GM18502 (cell line): Measurements from ENCODE around the gene TPD52L2.
"Not testable (repeated sequence)": the region's sequence is repeated elsewhere in the genome, so short reads cannot be mapped to it uniquely, and the experiment has no call there.

Source experiments
- ATAC-seq: cut with Tn5 transposase; IDR thresholded peaks from one replicate; pipeline ENCODE4 v1.9.1; 2021; ENCODE audit warnings: mild to moderate bottlenecking; ENCODE audit not compliant: unreplicated experiment, poor library complexity

The TPD52L2 gene

DNA sequence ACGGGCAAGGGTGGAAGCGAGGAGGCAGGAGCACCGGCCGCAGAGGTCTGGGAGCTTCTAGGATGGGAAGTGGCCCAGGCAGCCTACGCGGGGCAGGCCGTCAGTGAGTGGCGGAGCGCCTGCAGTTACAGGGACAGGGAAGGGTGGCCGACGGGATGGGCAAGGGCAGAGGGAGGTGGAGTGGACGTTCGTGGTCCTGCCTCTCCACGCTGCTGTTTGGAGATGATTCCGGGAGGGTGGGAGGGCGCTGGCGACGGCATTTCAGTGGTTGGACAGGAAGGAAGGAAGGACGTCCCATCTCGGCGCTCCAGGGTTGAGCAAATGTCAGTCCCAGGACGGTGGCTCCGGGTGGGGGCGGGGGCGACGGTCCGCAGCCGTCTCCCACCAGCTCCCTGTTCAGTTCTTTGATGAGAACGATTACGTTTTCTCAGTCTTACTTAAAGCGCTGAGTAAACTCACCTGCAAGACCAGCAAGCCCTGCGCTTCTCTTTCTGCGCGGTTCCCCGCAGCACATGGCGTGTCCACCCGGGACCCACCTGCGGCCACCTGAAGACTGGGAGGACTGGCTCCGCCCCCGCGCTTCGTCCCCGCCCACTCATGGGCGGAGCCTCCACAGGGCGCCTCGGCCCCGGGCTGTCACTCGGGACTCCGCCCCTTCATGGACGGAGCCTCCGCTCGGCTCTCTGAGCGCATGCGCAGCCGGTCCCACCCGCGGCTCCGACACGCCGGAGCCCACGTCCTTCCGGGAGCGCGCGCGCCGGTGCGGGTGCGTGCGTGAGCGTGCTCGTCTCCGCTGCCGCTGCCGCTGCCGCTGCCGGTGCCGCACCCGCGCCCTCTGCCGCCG, 29.5 kb downstream of the TPD52L2 start, which contains the start of gene DNAJC5:
DNAJC5 (plus strand) TSS at position 769 of the 844 bp plus-strand sequence. CDS start 33,220 bp downstream, outside the sequence.
- peak; percentile 80 for ATAC-seq

DNA sequence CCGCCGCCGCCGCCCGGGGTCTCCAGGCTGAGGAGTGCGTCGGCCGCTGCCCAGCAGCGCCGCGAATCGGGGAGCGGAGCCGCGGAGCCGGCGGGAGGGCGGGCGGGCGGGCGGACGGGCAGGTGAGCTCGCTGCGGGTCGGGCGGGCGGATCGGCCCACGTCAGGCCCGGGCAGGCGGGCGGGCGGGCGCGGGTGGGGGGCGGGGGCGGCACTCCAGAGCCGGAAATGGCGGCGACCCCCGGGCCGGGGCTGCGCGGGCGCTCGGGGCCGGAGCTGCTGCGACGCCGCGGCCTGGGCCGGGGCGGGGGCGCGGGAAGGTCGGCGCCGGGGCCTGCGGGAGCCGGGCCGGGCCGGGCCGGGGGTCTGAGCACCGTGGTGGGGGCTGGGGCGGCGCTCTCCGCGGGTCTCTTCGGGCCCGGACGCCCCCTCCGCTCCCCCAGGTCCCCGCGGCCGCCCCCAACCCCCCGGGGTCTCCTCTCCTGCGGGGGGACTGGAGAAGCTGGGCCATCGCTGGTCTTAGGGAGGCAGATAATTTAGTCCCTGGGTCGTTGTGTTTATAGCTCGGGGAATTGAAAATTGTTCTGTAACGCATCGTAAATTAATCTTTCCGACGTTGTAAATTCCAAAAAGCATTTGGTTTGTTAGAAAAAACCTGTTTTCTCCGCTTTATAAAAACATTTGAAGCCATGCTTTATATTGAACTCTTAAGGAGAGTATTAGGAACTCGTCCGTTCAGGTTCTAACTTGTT, 30.3 kb downstream of the TPD52L2 start:
- ATAC-seq, result no peak

DNA sequence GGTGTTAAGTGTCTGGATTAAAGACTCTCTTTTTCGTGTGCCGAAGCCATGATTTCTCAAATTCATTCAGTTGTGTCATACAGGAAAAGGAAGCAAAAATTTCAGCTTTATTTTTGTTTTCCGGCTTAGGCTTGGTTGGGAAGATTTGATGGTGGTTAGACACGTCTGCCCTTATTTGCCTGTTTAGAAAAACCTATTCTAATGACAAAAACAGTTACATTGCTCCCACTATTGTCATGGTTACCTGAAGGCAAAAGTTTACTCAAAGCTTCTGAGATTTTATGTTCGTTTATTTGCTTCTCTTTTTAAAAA, 30.8 kb downstream of the TPD52L2 start:
- no peak for ATAC-seq

DNA sequence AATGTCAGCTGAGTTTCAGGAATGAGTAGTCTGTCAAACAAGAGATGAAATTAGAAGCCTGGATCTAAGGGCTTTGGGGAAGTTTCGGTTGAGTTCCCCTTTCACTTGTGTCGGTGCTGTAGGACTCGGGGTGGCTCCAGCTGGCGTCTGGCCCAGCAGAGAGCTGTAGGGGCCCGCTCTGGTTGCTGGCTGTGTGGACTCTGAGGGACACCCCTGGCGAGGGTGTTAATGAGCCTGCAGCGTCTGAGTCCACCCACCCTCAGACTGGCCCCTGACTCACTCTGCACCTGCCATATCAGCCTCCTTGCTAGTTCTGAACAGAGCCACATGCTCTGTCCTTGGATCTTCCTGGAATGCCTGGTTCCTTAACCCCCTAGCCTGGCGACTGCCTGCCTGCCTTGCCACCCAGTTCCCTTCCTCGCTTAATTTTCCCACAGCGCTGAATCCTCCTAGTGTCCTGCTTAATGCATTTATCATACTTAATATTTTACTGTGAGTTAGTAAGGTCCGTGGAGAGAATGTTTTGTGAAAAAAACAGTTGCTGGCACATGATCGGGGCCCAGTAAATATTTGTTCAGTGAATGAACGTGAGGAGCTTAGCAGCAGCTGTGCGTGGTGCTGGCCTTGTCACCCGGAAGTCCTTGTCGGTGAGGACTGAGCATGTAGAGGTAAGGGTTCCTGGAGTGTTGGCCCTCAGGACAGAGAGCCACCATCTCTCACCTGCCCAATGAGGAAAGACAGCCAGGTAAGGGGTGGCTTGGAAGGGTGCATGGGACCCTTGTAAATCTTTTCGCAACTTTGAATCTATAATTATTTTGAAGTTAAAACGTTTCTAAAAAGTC, 31.4 kb downstream of the TPD52L2 start:
- peak; percentile 40 for ATAC-seq

GRCh38 chr20:63897978-63898561, 33.0 kb downstream of the TPD52L2 start:
- ATAC-seq, result no peak

DNA sequence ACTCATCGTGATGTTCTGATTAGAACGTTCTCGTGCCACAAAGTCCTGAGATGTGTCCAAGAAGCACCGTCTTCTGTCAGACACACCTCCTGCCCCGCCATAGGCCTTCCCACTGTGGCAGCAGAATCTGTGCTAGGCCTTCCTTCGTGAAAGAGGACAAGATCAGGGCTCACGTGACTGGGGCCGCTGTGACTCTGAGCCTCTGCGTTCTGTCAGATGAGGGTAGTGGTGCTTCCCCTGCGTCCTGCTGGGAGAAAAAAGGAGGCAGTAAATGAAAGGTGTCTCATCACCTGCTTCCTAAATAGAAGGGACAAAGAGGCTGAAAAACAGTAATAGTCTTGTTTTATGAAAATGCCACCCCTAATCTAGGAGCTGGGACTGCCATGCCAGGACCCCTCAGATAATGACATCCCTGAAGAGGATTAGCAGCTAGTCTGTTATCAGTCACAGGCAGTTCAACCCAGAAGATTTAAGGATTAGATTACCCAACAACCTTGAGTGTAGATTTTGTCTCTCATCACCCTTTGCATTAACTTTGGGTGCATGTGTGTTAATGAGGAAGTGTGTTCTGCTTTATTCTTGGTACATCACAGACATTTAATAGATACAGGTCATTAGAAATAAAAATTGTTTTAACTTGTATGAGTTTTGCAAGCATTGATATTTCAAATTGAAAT, 34.0 kb downstream of the TPD52L2 start:
- ATAC-seq, result no peak

GRCh38 chr20:63900413-63900812, 35.3 kb downstream of the TPD52L2 start:
- ATAC-seq, result no peak

GRCh38 chr20:63903796-63904561, 38.9 kb downstream of the TPD52L2 start:
- ATAC-seq, result no peak

- ATAC-seq, result no peak
Measured at GRCh38 chr20:63908008-63908682, 43.1 kb downstream of the TPD52L2 start.

- no peak for ATAC-seq
Measured at GRCh38 chr20:63911176-63911575, 46.1 kb downstream of the TPD52L2 start.

GRCh38 chr20:63913768-63914167, 48.7 kb downstream of the TPD52L2 start:
- no peak for ATAC-seq

- ATAC-seq, result no peak
Measured at GRCh38 chr20:63915471-63915870, 50.4 kb downstream of the TPD52L2 start.

DNA sequence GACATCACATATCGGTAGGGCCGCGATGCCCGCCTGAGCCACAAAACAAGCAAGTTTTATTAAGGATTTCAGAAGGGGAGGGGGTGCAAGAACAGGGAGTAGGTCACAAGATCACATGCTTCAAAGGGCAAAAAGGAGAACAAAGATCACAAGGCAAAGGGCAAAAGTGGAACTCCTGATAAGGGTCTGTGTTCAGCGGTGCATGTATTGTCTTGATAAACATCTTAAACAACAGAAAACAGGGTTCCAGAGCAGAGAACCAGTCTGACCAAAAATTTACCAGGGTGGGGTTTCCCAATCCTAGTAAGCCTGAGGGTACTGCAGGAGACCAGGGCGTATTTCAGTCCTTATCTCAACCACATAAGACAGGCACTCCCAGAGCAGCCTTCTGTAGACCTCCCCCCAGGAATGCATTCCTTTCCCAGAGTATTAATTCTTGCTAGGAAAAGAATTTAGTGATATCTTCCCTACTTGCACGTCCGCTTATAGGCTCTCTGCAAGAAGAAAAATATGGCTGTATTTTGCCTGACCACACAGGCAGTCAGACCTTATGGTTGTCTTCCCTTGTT, 51.4 kb downstream of the TPD52L2 start:
- not testable (repeated sequence) for ATAC-seq

DNA sequence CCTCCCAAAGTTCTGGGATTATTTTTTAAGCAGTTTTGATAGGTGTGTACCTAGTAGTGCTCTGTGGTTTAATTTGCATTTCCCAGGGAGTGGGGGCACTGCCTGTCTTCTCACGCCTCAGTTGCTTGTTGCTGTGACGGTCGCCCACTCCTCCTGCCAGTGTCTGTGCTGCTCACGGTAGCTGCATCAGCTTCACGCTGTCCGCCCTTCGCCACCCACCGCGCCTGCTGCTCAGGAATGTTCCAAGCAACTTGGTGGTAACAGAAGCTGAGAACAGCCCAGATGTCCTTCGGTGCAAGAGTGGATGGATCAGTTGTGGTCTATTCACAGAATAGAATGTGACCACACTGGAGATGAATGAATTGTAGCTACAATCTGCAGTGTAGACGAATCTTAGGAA, 52.7 kb downstream of the TPD52L2 start:
- ATAC-seq, result no peak

GRCh38 chr20:63919130-63919529, 54.1 kb downstream of the TPD52L2 start:
- ATAC-seq, result no peak

DNA sequence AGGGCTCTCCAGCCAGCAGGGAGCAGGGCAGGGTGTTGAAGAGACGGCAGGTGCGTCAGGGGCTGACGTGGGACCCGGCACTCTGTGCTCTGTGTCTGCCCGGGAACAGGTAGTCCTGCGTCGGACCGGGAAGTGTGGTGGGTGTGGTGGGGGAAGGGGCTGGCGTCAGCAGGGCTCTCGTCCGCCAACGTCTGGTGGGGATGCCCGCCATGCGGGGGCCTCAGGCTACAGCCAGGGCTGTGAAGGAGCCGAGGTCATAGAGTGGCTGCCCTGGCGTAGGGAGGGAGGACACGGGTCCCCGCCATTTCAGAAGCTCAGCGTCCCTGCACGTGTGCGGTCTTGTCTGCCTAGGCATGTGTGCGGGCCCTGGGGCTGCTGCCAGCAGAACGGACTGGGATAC, 55.2 kb downstream of the TPD52L2 start:
- no peak for ATAC-seq

DNA sequence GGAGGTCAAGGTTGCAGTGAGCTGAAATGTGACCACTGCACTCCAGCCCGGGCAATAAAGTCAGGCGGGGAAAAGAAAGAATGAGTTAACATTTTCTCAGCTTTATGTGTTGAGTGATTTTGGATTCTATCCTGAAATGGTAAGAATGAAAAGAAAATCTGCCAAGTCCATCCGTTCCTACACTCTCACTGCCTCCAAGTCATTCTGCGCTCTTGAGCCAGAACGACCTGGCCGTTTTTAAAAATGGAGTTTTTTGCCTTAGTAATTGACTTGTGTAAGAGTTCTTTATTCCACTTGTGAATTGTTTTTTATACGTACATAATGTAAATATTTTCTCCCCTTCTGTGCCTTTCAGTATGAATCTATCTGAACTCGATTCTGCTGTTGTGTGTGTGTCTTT, 58.6 kb downstream of the TPD52L2 start:
- no peak for ATAC-seq

DNA sequence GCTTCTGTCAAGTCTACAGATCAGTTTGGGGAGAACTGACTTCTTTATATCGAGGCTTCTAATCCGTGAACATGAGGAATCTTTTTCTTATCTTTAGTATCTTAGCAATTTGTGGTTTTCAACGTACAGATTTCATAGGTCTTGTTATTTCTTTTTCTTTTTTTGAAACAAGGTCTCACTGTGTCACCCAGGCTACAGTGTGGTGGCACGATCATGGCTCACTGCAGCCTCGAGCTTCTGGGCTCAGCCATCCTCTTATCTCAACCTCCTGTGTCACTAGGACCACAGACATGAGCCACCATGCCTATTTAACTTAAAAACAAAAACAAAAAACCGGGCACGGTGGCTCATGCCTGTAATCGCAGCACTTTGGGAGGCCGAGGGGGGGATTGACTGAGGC, 59.2 kb downstream of the TPD52L2 start:
- no peak for ATAC-seq
